ENCODE results near the gene PRXL2B.
"Not testable (repeated sequence)": the region's sequence is repeated elsewhere in the genome, so short reads cannot be mapped to it uniquely, and the experiment has no call there.

PRXL2B gene

DNA sequence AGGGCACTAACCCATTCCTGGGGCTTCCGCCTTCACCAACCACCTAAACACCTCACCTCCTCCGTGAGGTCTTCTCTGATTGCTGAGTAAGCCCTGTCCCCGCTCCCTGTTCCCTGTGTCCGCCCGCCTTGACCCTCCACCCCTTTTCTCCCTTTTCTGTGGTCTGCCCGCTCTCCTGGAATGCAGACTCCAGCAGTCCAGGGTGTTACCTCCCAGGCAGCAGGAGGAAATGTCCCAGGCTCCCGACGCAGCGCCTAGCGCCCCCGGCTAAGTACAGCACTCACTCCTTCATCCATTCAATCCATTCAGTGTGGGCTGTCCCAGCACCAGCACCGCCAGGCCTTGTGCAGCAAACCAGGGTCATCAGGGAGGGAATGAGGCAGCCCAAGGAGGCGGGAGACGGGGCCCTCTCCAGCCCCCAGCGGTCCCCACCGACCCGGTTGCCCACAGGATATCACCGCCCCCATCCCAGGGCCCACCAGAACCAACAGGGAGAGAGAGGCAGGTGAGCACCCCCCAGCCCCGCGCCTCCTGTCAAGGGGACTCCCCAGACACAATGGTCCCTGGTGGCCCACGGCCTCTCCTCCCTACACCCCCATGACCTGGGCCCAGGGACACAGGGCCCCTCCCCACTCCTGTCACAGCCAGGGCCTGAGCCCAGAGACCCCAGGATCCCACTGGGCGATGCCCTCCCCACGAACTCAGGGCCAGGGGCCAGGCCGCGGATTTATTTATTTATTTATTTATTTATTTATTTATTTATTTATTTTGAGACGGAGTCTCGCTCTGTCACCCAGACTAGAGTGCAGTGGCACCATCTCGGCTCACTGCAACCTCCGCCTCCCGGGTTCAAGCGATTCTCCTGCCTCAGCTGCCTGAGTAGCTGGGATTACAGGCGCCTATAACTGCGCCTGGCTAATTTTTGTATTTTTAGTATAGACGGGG lies 20.2 kb upstream of the PRXL2B start:
- no peak for DNase-seq

DNA sequence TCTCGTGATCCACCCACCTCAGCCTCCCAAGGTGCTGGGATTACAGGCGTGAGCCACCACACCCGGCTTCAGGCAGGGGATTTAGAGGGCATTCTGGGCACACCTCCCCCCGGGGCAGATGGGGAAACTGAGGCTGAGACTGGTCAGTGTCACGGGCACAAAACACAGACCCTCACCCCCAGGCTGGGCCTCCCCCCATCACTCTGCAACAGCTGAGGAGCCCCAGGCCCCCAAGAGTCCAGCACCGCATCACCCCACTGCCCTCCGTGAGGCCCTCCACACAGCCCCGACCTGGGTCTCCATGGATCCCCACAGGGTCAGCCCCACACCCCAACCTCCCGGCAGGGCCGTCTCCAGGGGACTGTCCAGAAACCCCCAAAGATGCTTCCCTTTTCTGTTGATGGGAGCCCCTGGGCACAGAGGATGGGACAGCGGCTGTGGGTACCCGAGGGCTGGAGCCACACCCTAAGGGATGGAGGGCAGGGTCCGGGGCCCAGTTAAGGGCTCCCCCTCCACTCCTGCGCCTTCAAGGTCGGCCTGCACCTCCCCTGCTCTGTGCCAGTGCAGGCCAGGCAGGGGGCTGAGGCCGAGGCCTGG lies 19.4 kb upstream of the PRXL2B start:
- DNase-seq = no peak

- DNase-seq = not testable (repeated sequence)
Observed at GRCh38 chr1:2568187-2568816, 18.3 kb upstream of the PRXL2B start.

GRCh38 chr1:2569060-2569459 lies 17.5 kb upstream of the PRXL2B start:
- no peak for DNase-seq

- DNase-seq = not testable (repeated sequence)
Observed at GRCh38 chr1:2569703-2570102, 16.9 kb upstream of the PRXL2B start.

GRCh38 chr1:2570332-2570731 lies 16.2 kb upstream of the PRXL2B start:
- DNase-seq = no peak

DNA sequence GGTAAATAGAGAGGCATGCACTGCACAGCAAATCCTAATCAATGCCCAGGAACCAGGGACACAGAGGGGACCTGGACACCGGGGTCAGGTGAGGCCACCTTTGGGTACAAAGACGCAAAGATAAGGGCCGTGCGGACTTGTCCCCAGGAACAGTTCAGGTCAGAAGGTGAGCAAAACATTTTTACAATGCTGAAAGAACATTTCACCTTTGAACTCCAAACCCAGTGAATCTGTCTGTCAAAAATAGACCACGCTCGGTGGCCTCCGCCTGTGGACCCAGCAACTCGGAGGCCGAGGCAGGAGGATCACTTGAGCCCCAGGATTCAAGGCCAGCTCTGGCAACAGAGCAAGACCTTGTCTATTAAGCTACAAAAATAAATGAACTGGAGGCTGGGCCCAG lies 15.2 kb upstream of the PRXL2B start:
- no peak for DNase-seq

GRCh38 chr1:2573250-2573920 lies 13.2 kb upstream of the PRXL2B start:
- DNase-seq = no peak

- DNase-seq = no peak
Observed at GRCh38 chr1:2574350-2574749, 12.2 kb upstream of the PRXL2B start.

- DNase-seq = no peak
Observed at GRCh38 chr1:2575801-2576663, 10.5 kb upstream of the PRXL2B start.

- not testable (repeated sequence) for DNase-seq
Observed at GRCh38 chr1:2577565-2578075, 9.0 kb upstream of the PRXL2B start.

DNA sequence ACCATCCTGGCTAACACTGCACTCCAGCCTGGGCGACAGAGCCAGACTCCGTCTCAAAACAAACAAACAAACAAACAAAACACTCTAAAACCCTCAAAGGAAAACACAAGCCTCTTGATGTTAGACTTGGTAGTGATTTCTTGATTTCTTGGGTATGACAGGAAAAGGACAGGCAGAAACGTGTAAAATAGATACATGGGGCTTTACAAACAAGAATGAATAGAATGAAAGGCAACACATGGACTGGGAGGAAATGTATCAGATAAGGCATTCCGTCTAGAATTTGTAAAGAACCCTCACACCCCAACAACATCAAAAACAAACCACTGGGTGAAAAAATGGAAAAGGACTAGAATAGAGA lies 7.8 kb upstream of the PRXL2B start:
- no peak for DNase-seq

DNA sequence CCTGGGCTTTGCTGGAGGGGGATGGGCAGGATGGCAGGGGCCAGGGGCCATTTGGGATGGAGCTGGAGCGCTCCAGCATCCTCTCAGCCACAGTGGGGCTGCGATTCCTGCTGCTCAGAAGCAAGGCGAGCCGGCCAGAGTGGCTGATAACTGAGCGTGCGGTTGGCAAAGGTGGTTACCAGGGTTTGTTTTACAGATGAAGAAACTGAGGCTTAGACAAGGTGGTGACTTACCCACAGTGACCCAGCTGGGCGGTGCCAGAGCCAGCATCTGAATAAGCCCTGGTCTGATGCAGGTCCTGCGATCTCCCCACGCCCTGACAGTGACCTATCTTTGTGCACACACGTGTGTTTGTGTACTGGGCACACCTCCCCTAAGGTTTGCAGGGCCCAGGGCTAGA lies 5.9 kb upstream of the PRXL2B start:
- no peak for DNase-seq

- DNase-seq = no peak
Observed at GRCh38 chr1:2582391-2582790, 4.2 kb upstream of the PRXL2B start.

- no peak for DNase-seq
Observed at GRCh38 chr1:2583331-2583791, 3.2 kb upstream of the PRXL2B start.

- no peak for DNase-seq
Observed at GRCh38 chr1:2583871-2584351, 2.7 kb upstream of the PRXL2B start.

- no peak for DNase-seq
Observed at GRCh38 chr1:2584686-2585317, 1.8 kb upstream of the PRXL2B start.

DNA sequence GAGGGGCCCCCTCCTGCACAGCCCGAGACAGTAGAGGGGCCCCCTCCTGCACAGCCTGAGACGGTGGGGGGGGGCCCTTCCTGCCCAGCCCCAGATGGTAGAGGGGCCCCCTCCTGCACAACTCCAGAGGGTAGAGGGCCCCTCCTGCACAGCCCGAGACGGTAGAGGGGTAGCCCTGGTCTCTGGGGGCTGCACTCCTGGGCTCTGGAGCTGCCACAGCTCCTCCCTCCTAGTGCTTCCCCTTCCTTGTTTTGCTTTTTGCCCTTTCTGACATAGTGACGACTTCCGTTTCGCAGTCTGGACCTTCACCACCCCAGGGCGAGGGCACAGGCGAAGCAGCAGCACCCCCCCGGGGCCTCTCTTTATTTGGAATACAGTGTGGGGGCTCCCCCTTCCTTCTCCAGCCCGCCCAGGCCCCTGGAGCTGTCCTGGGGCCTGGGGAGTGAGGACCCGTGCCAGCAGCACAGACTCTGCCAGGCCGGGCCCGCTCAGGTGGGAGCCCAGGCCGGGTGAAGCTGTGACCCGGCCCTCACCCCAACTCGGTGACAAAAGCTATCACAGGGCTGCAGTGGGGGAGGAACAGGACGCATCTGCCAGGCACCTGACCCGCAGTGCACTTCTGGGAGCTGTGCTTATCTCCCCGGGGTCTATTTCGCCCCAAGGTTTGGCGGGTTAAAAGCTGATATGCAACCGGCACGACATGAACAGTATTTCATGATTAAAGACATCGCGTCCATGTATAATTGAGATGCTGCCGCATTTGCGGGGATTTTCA lies 1.1 kb upstream of the PRXL2B start:
- no peak for DNase-seq

DNA sequence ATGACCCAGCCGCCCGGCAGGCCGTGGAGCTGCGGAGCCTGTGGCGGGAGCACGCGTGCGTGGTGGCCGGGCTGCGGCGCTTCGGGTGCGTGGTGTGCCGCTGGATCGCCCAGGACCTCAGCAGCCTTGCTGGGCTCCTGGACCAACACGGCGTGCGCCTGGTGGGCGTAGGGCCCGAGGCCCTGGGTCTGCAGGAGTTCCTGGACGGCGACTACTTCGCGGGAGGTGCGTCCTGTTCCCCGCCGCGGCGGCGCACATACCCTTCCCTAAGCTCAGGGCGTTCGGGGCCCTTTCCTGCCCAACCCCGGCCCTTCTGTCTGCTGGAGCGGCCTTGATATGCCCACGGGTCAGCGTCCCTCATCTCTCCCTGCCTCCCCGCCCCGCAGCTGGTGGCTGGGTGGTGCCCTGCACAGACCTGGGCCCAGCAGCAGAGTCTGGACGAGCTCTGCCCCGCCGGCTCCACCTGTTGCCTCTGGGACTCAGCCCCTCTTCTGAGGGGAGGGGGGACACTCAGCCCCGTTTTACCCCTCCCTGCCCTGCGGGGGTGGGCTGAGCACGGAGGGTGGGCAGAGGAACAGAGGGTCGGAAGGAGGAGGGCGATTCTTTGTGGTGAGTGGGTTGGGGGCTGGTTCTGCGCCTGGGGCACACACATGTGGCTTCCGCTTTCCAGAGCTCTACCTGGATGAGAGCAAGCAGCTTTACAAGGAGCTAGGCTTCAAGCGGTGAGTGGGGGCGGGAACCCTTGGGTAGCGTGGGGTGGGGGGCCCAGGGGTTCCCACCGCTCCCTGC lies 688 bp downstream of the PRXL2B start:
- no peak for DNase-seq
